H9 (cell line): ENCODE results near the gene DDX60. TPM values are rescaled to one million over a fixed set of nuclear protein-coding genes. Genes with fewer than 3 reads are reported as not detected.

Experiments
- DNase-seq: peaks from one replicate; pipeline ENCODE4 v3.0.0-alpha.2; 2017
- H2AFZ ChIP-seq: one replicate; pipeline ENCODE4 v1.6.1; 2013; ENCODE audit warnings: mild to moderate bottlenecking, low read length, control low read depth, moderate library complexity
- H2AK5ac ChIP-seq: 2 replicates; pipeline ENCODE4 v1.6.1; 2013; ENCODE audit warnings: low read length, control low read depth, mixed read lengths; ENCODE audit not compliant: insufficient read length
- H2BK120ac ChIP-seq: one replicate; pipeline ENCODE4 v1.6.1; 2013; ENCODE audit warnings: low read depth, mild to moderate bottlenecking, low read length, control low read depth, inconsistent platforms; ENCODE audit not compliant: poor library complexity, severe bottlenecking
- H2BK12ac ChIP-seq: 2 replicates; pipeline ENCODE4 v1.6.1; 2013; ENCODE audit warnings: low read length, control low read depth, mixed read lengths, low read depth; ENCODE audit not compliant: insufficient read length
- H2BK15ac ChIP-seq: 2 replicates; pipeline ENCODE4 v1.6.1; 2013; ENCODE audit warnings: low read depth, low read length, control low read depth
- H2BK20ac ChIP-seq: one replicate; pipeline ENCODE4 v1.6.1; 2013; ENCODE audit warnings: low read depth, mild to moderate bottlenecking, low read length, control low read depth, inconsistent platforms; ENCODE audit not compliant: poor library complexity, severe bottlenecking
- H2BK5ac ChIP-seq: 2 replicates; pipeline ENCODE4 v1.6.1; 2013; ENCODE audit warnings: low read length, control low read depth, mixed read lengths; ENCODE audit not compliant: insufficient read length
- H3K14ac ChIP-seq: 2 replicates; pipeline ENCODE4 v1.6.1; 2013; ENCODE audit warnings: low read length, control low read depth; ENCODE audit not compliant: insufficient read depth
- H3K18ac ChIP-seq: 2 replicates; pipeline ENCODE4 v1.6.1; 2013; ENCODE audit warnings: low read depth, mild to moderate bottlenecking, mixed read lengths, low read length, control low read depth; ENCODE audit not compliant: insufficient read length
- H3K23ac ChIP-seq: 2 replicates; pipeline ENCODE4 v1.6.1; 2013; ENCODE audit warnings: low read length, control low read depth, mixed read lengths, low read depth; ENCODE audit not compliant: insufficient read length
- H3K23me2 ChIP-seq: 2 replicates; pipeline ENCODE4 v1.6.1; 2013; ENCODE audit warnings: low read depth, mild to moderate bottlenecking, mixed read lengths, low read length, control low read depth; ENCODE audit not compliant: insufficient read length, poor library complexity, severe bottlenecking
- H3K27ac ChIP-seq: 2 replicates; pipeline ENCODE4 v1.5.1; 2013; ENCODE audit warnings: low read length, control low read depth, mixed read lengths, low read depth; ENCODE audit not compliant: insufficient read length
- H3K27me3 ChIP-seq: 2 replicates; pipeline ENCODE4 v1.6.1; 2013; ENCODE audit warnings: low read length, control low read depth, inconsistent platforms; ENCODE audit not compliant: insufficient read depth
- H3K4ac ChIP-seq: 2 replicates; pipeline ENCODE4 v1.6.1; 2013; ENCODE audit warnings: low read depth, mild to moderate bottlenecking, control low read depth, inconsistent platforms, low read length, moderate library complexity
- H3K4me1 ChIP-seq: 2 replicates; pipeline ENCODE4 v1.6.1; 2013; ENCODE audit warnings: low read length, control low read depth, inconsistent platforms; ENCODE audit not compliant: insufficient read depth
- H3K4me2 ChIP-seq: 2 replicates; pipeline ENCODE4 v1.6.1; 2013; ENCODE audit warnings: low read length, control low read depth, mixed read lengths; ENCODE audit not compliant: insufficient read length, insufficient read depth
- H3K56ac ChIP-seq: 2 replicates; pipeline ENCODE4 v1.6.1; 2013; ENCODE audit warnings: low read depth, mild to moderate bottlenecking, mixed read lengths, low read length, control low read depth; ENCODE audit not compliant: insufficient read length
- H3K79me1 ChIP-seq: 2 replicates; pipeline ENCODE4 v1.6.1; 2013; ENCODE audit warnings: low read depth, mild to moderate bottlenecking, moderate library complexity, low read length, control low read depth, inconsistent platforms; ENCODE audit not compliant: insufficient read depth, poor library complexity, severe bottlenecking
- H3K79me2 ChIP-seq: 2 replicates; pipeline ENCODE4 v1.6.1; 2013; ENCODE audit warnings: low read length, control low read depth, inconsistent platforms; ENCODE audit not compliant: insufficient read depth
- H3K9ac ChIP-seq: 2 replicates; pipeline ENCODE4 v1.6.1; 2013; ENCODE audit warnings: low read length, control low read depth, mixed read lengths; ENCODE audit not compliant: insufficient read length; ENCODE audit errors: extremely low read depth
- H3K9me3 ChIP-seq: one replicate; pipeline ENCODE4 v1.6.1; 2013; ENCODE audit warnings: low read depth, low read length, inconsistent platforms; ENCODE audit not compliant: control insufficient read depth
- H3T11ph ChIP-seq: one replicate; pipeline ENCODE4 v1.6.1; 2013; ENCODE audit warnings: mild to moderate bottlenecking, low read length, control low read depth, inconsistent platforms
- H4K20me1 ChIP-seq: one replicate; pipeline ENCODE4 v1.6.1; 2013; ENCODE audit not compliant: control insufficient read depth, insufficient read length, insufficient read depth
- H4K5ac ChIP-seq: 2 replicates; pipeline ENCODE4 v1.6.1; 2013; ENCODE audit warnings: low read depth, mild to moderate bottlenecking, mixed read lengths, low read length, control low read depth; ENCODE audit not compliant: insufficient read length
- H4K8ac ChIP-seq: replicated peaks from 2 replicates; pipeline ENCODE4 v1.6.1; 2013; ENCODE audit warnings: low read length, control low read depth, mixed read lengths, low read depth; ENCODE audit not compliant: insufficient read length
- H4K91ac ChIP-seq: 2 replicates; pipeline ENCODE4 v1.6.1; 2013; ENCODE audit warnings: low read depth, mild to moderate bottlenecking, moderate library complexity, mixed read lengths, low read length, control low read depth; ENCODE audit not compliant: insufficient read length
- H3K27ac Mint-ChIP-seq, 3 experiments: 2 replicates in 2 of 3; 3 replicates in 1 of 3; pipeline ENCODE4 v1.8.0; 2020 to 2021; ENCODE audit warnings: mixed read lengths in 3 of 3, mild to moderate bottlenecking in 1 of 3, moderate library complexity in 1 of 3
- H3K27me3 Mint-ChIP-seq: 2 replicates; pipeline ENCODE4 v1.8.0; 2021; ENCODE audit warnings: low read depth, mild to moderate bottlenecking, moderate library complexity, mixed read lengths
- H3K36me3 Mint-ChIP-seq, 3 experiments: 2 replicates in 2 of 3; 3 replicates in 1 of 3; pipeline ENCODE4 v1.8.0; 2020 to 2021; ENCODE audit warnings: low read depth in 3 of 3, mixed read lengths in 3 of 3; ENCODE audit not compliant: insufficient read depth in 1 of 3
- H3K4me1 Mint-ChIP-seq, 2 experiments: 2 replicates each; pipeline ENCODE4 v1.8.0; 2020; ENCODE audit warnings: mixed read lengths in 2 of 2
- H3K4me3 Mint-ChIP-seq, 2 experiments: 2 replicates in 1 of 2; 3 replicates in 1 of 2; pipeline ENCODE4 v1.8.0; 2020 to 2021; ENCODE audit warnings: mild to moderate bottlenecking in 2 of 2, mixed read lengths in 2 of 2, moderate library complexity in 1 of 2
- H3K9me3 Mint-ChIP-seq, 2 experiments: 2 replicates in 1 of 2; 3 replicates in 1 of 2; pipeline ENCODE4 v1.8.0; 2020; ENCODE audit warnings: mild to moderate bottlenecking in 2 of 2, mixed read lengths in 2 of 2, moderate library complexity in 1 of 2
- WGBS: extraction: QIAGEN DNeasy Blood & Tissue Kit; methylation state at CpG from one replicate; pipeline ENCODE4 v1.1.7; 2013; ENCODE audit warnings: missing lambda C conversion rate, low lambda C conversion rate, mixed read lengths; ENCODE audit not compliant: insufficient read length; ENCODE audit errors: extremely low coverage; 5-methylcytosine and 5-hydroxymethylcytosine counted together
- total RNA-seq: library from RNA; stranded (reverse); gene quantifications from 2 replicates; pipeline ENCODE4 v1.2.1, GENCODE V29; 2021
- TF ChIP-seq, protein P1 (sequence below): fragments of 200-600 bp; sonication (generic); conservative IDR thresholded peaks from 3 replicates; pipeline ENCODE4 v1.8.0; 2021; ENCODE audit warnings: antibody characterized with exemption, mild to moderate bottlenecking

DDX60 gene
- total RNA-seq, 1 experiment from 2014 or later = 3.9 TPM

DNA sequence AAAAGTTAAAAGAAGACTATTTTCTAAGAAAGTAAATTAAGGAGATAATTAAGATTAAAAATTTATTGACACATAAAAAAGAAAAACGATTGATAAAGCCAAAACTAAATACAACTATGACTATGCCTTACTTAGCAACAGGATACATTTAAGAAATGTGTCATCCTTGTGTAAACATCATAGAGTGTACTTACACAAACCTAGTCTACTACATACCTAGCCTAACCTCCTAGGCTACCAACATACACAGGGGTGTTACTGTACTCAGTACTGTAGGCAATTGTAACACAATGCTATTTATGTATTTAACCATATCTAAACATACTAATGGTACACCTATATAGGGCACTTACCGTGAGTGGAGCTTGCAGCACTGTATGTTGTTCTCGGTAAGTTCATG, 117.9 kb downstream of the DDX60 start:
- Mint-ChIP-seq H3K27me3 (no peaks in the 10 kb centered on the region; the same call in none of the 2 replicates), H3K4me3 (no peak overlapping the region), H3K9me3 (peaks cover 53 to 60% of the 10 kb centered on the region in 2 experiments), H3K4me1 (no peaks in the 10 kb centered on the region), H3K36me3 (peaks cover 13 to 54% (median 27%) of the 10 kb centered on the region in 3 experiments), H3K27ac (no peak overlapping the region)
- Histone ChIP-seq H2BK12ac (no peak overlapping the region), H2BK5ac (no peak overlapping the region), H2AK5ac (no peak overlapping the region), H2BK120ac (no peak overlapping the region), H3K56ac (no peak overlapping the region), H4K5ac (no peak overlapping the region), H3K4ac (no peak overlapping the region), H3T11ph (no peak overlapping the region), H3K4me2 (no peak overlapping the region), H3K79me2 (no peaks in the 10 kb centered on the region), H2BK15ac (no peak overlapping the region), H4K91ac (no peak overlapping the region), H3K23ac (no peak overlapping the region), H3K27me3 (no peaks in the 10 kb centered on the region), H3K27ac (no peak overlapping the region), H2BK20ac (no peak overlapping the region), H3K79me1 (no peaks in the 10 kb centered on the region), H3K9ac (no peak overlapping the region), H4K20me1 (no peaks in the 10 kb centered on the region), H3K14ac (no peak overlapping the region), H3K23me2 (no peaks in the 10 kb centered on the region), H3K9me3 (peaks cover 11% of the 10 kb centered on the region), H2AFZ (no peak overlapping the region), H3K18ac (no peak overlapping the region), H3K4me1 (no peaks in the 10 kb centered on the region), H4K8ac (no peak overlapping the region)
- TF ChIP-seq, protein P1, sequence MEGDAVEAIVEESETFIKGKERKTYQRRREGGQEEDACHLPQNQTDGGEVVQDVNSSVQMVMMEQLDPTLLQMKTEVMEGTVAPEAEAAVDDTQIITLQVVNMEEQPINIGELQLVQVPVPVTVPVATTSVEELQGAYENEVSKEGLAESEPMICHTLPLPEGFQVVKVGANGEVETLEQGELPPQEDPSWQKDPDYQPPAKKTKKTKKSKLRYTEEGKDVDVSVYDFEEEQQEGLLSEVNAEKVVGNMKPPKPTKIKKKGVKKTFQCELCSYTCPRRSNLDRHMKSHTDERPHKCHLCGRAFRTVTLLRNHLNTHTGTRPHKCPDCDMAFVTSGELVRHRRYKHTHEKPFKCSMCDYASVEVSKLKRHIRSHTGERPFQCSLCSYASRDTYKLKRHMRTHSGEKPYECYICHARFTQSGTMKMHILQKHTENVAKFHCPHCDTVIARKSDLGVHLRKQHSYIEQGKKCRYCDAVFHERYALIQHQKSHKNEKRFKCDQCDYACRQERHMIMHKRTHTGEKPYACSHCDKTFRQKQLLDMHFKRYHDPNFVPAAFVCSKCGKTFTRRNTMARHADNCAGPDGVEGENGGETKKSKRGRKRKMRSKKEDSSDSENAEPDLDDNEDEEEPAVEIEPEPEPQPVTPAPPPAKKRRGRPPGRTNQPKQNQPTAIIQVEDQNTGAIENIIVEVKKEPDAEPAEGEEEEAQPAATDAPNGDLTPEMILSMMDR = no peak
- no CpG with 5 or more reads among the region's 3 CpGs for WGBS
- no peak for DNase-seq
